ENCODE results near the gene JUN. TPM values are rescaled to one million over a fixed set of nuclear protein-coding genes. Genes with fewer than 3 reads are reported as not detected.

JUN gene
- total RNA-seq, 6 donors from 2014 or later: 142 to 400 (median 236) TPM

- H3K9me3 ChIP-seq: no peaks in the 10 kb centered on the region
- peak overlapping the region in 3 of 4 donors; percentile 91 to 95 (median 94) for H3K27ac ChIP-seq
- no peaks in the 10 kb centered on the region for H3K27me3 ChIP-seq
- no peak overlapping the region for H3K4me3 ChIP-seq
- 56 to 67% methylated on average over 3 of the region's 3 CpGs for WGBS, 2 donors
- H3K4me1 ChIP-seq: peaks cover 39 to 70% (median 54%) of the 10 kb centered on the region in 4 donors
- TF ChIP-seq POLR2AphosphoS5 (IDR thresholded peaks at IDR 0.05) (no peak), POLR2A (IDR thresholded peaks at IDR 0.05) (no peak), EP300 (IDR thresholded peaks at IDR 0.05) (no peak)
- TF ChIP-seq, protein P1, sequence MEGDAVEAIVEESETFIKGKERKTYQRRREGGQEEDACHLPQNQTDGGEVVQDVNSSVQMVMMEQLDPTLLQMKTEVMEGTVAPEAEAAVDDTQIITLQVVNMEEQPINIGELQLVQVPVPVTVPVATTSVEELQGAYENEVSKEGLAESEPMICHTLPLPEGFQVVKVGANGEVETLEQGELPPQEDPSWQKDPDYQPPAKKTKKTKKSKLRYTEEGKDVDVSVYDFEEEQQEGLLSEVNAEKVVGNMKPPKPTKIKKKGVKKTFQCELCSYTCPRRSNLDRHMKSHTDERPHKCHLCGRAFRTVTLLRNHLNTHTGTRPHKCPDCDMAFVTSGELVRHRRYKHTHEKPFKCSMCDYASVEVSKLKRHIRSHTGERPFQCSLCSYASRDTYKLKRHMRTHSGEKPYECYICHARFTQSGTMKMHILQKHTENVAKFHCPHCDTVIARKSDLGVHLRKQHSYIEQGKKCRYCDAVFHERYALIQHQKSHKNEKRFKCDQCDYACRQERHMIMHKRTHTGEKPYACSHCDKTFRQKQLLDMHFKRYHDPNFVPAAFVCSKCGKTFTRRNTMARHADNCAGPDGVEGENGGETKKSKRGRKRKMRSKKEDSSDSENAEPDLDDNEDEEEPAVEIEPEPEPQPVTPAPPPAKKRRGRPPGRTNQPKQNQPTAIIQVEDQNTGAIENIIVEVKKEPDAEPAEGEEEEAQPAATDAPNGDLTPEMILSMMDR (IDR thresholded peaks at IDR 0.05): no peak
- no peak for DNase-seq
- no peak for ATAC-seq (ENCODE audit: low FRiP score in 2 of 2)
- no peaks in the 10 kb centered on the region for H3K36me3 ChIP-seq
Observed at GRCh38 chr1:58812468-58812867, 28.6 kb upstream of the JUN start.

DNA sequence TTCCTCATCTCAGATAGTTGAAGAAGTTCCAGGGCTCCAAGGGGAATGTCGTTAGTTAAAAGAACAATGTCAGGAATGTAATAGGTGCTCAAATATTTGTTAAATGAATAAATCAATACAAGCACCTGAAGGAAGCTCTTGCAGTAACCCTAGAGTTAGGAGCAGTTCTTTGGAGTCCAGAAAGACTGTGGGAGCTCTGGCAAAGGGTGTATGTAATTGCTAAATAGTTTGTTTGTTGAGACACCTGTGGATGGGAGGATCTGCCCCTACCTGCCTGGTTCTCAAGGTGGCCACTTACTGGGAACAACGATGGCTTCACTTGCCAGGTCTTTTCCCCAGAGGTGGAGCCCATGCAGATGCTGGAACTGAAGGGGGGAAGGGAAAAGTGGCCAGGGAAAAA, 27.5 kb upstream of the JUN start:
- WGBS, 2 donors: 62 to 63% methylated on average over 2 of the region's 2 CpGs
- Histone ChIP-seq H3K36me3 (no peaks in the 10 kb centered on the region), H3K27ac (no peak overlapping the region)

GRCh38 chr1:58809325-58810010, 25.6 kb upstream of the JUN start:
- WGBS, 2 donors: 42 to 53% methylated on average over 9 of the region's 9 CpGs
- Histone ChIP-seq H3K4me1 (peaks cover 14 to 46% (median 37%) of the 10 kb centered on the region in 4 donors), H3K36me3 (no peaks in the 10 kb centered on the region), H3K4me3 (no peak overlapping the region), H3K9me3 (no peaks in the 10 kb centered on the region), H3K27me3 (no peaks in the 10 kb centered on the region), H3K27ac (peak overlapping the region; percentile 48 to 80 (median 66))
- TF ChIP-seq POLR2A (IDR thresholded peaks at IDR 0.05) (no peak), EP300 (IDR thresholded peaks at IDR 0.05) (peak in 1 of 4 donors; percentile 66), POLR2AphosphoS5 (IDR thresholded peaks at IDR 0.05) (peak; percentile 21 to 34)
- TF ChIP-seq, protein P1 (IDR thresholded peaks at IDR 0.05): no peak
- ATAC-seq (ENCODE audit: low FRiP score in 2 of 2) (peak; percentile 61 to 86), DNase-seq (peak in 1 of 2 donors; percentile 85)

More for the DNA sequence above, 27.5 kb upstream of the JUN start:
- DNase-seq (no peak), ATAC-seq (ENCODE audit: low FRiP score in 2 of 2) (no peak)
- Histone ChIP-seq H3K9me3 (no peaks in the 10 kb centered on the region), H3K4me1 (peaks cover 28 to 60% (median 46%) of the 10 kb centered on the region in 4 donors), H3K27me3 (no peaks in the 10 kb centered on the region), H3K4me3 (no peak overlapping the region)
- TF ChIP-seq POLR2AphosphoS5 (IDR thresholded peaks at IDR 0.05): no peak

- no peak for ATAC-seq (ENCODE audit: low FRiP score in 2 of 2)
- TF ChIP-seq POLR2A (IDR thresholded peaks at IDR 0.05) (no peak), POLR2AphosphoS5 (IDR thresholded peaks at IDR 0.05) (no peak), EP300 (IDR thresholded peaks at IDR 0.05) (no peak)
- TF ChIP-seq, protein P1 (IDR thresholded peaks at IDR 0.05): no peak
Observed at GRCh38 chr1:58808077-58808476, 24.2 kb upstream of the JUN start.

DNA sequence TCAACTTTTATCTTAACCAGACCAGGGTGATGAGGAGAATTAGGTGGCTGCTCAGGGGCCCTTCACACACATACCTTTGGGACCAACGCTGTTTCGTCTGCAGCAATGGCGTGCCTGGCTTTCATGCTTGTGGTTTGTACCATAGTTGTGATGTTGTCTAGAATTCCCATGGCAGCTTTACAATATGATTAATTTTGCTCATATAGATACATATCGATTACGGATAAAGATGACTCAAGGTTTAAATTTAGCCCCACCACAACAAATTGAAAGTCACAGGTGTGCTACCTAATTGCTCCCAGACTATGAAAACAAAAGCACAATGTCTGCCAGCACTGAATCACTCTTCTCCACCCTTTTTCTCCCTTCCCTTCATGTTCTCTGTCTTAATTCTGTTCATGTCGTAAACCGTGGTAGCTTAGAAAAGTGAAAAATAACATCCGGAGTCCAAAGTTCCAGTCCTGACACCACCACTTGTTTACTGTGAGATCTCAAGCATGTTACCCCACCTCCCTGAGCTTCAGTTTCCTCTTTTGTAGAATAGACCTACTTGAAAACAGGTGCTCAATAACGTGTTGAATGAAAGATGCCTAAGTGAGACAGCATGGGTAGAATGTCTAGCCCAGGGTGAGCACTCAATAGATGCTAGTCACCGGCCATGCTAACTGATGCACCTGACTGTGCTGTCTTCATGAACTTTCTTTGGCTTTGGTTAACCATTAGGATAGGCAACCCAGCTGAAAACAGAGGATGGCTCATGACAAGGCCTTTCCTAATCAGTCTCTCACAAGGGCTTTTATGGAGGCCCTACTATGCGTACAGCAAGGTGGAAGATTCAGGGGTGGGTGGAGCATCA, 22.1 kb upstream of the JUN start:
- H3K27ac ChIP-seq: no peak overlapping the region
- no peaks in the 10 kb centered on the region for H3K27me3 ChIP-seq
- peaks cover 0 to 22% (median 10%) of the 10 kb centered on the region in 4 donors for H3K4me1 ChIP-seq
- H3K9me3 ChIP-seq: no peaks in the 10 kb centered on the region
- DNase-seq (no peak), ATAC-seq (ENCODE audit: low FRiP score in 2 of 2) (no peak)
- 89 to 92% methylated on average over 11 of the region's 11 CpGs for WGBS, 2 donors
- H3K4me3 ChIP-seq: no peak overlapping the region
- TF ChIP-seq EP300 (IDR thresholded peaks at IDR 0.05) (no peak), POLR2A (IDR thresholded peaks at IDR 0.05) (no peak), POLR2AphosphoS5 (IDR thresholded peaks at IDR 0.05) (no peak)
- TF ChIP-seq, protein P1 (IDR thresholded peaks at IDR 0.05): no peak
- H3K36me3 ChIP-seq: no peaks in the 10 kb centered on the region

More at GRCh38 chr1:58808077-58808476, 24.2 kb upstream of the JUN start:
- no peaks in the 10 kb centered on the region for H3K36me3 ChIP-seq
- H3K4me3 ChIP-seq: no peak overlapping the region
- no peak overlapping the region for H3K27ac ChIP-seq
- H3K4me1 ChIP-seq: peaks cover 3 to 32% (median 23%) of the 10 kb centered on the region in 4 donors
- no peak for DNase-seq
- no peaks in the 10 kb centered on the region for H3K9me3 ChIP-seq
- WGBS, 2 donors: 35 to 48% methylated on average over 2 of the region's 2 CpGs
- H3K27me3 ChIP-seq: no peaks in the 10 kb centered on the region
